ENCODE results near the gene CNTNAP2.

CNTNAP2 gene

GRCh38 chr7:147022056-147022455 is 905.5 kb downstream of the CNTNAP2 start:
- DNase-seq (ENCODE audit: low spot score) = no peak

- no peak for DNase-seq (ENCODE audit: low spot score)
Observed at GRCh38 chr7:147023440-147023839, 906.8 kb downstream of the CNTNAP2 start.

GRCh38 chr7:147029953-147030352 is 913.4 kb downstream of the CNTNAP2 start:
- DNase-seq (ENCODE audit: low spot score) = no peak

- no peak for DNase-seq (ENCODE audit: low spot score)
Observed at GRCh38 chr7:147033641-147034040, 917.0 kb downstream of the CNTNAP2 start.

GRCh38 chr7:147041438-147041837 is 924.8 kb downstream of the CNTNAP2 start:
- DNase-seq (ENCODE audit: low spot score) = no peak

GRCh38 chr7:147044941-147045340 is 928.3 kb downstream of the CNTNAP2 start:
- no peak for DNase-seq (ENCODE audit: low spot score)

GRCh38 chr7:147047696-147048095 is 931.1 kb downstream of the CNTNAP2 start:
- no peak for DNase-seq (ENCODE audit: low spot score)

GRCh38 chr7:147048864-147049263 is 932.3 kb downstream of the CNTNAP2 start:
- no peak for DNase-seq (ENCODE audit: low spot score)

GRCh38 chr7:147052818-147053217 is 936.2 kb downstream of the CNTNAP2 start:
- no peak for DNase-seq (ENCODE audit: low spot score)

- DNase-seq (ENCODE audit: low spot score) = no peak
Observed at GRCh38 chr7:147053746-147054145, 937.1 kb downstream of the CNTNAP2 start.

GRCh38 chr7:147060070-147060469 is 943.5 kb downstream of the CNTNAP2 start:
- no peak for DNase-seq (ENCODE audit: low spot score)

- DNase-seq (ENCODE audit: low spot score) = no peak
Observed at GRCh38 chr7:147062897-147063296, 946.3 kb downstream of the CNTNAP2 start.

- no peak for DNase-seq (ENCODE audit: low spot score)
Observed at GRCh38 chr7:147068842-147069241, 952.2 kb downstream of the CNTNAP2 start.

GRCh38 chr7:147069771-147070170 is 953.2 kb downstream of the CNTNAP2 start:
- DNase-seq (ENCODE audit: low spot score) = no peak

- no peak for DNase-seq (ENCODE audit: low spot score)
Observed at GRCh38 chr7:147070886-147071285, 954.3 kb downstream of the CNTNAP2 start.

GRCh38 chr7:147071536-147071935 is 954.9 kb downstream of the CNTNAP2 start:
- no peak for DNase-seq (ENCODE audit: low spot score)

GRCh38 chr7:147078312-147078711 is 961.7 kb downstream of the CNTNAP2 start:
- DNase-seq (ENCODE audit: low spot score) = no peak

- DNase-seq (ENCODE audit: low spot score) = peak; percentile 26
Observed at GRCh38 chr7:147079083-147079482, 962.5 kb downstream of the CNTNAP2 start.

GRCh38 chr7:147079921-147080420 is 963.4 kb downstream of the CNTNAP2 start:
- DNase-seq (ENCODE audit: low spot score) = peak; percentile 22

GRCh38 chr7:147081117-147081516 is 964.5 kb downstream of the CNTNAP2 start:
- no peak for DNase-seq (ENCODE audit: low spot score)

GRCh38 chr7:147089051-147089461 is 972.5 kb downstream of the CNTNAP2 start:
- DNase-seq (ENCODE audit: low spot score) = no peak

GRCh38 chr7:147089608-147090007 is 973.0 kb downstream of the CNTNAP2 start:
- DNase-seq (ENCODE audit: low spot score) = no peak

GRCh38 chr7:147096629-147097028 is 980.0 kb downstream of the CNTNAP2 start:
- DNase-seq (ENCODE audit: low spot score) = no peak

GRCh38 chr7:147103224-147103623 is 986.6 kb downstream of the CNTNAP2 start:
- no peak for DNase-seq (ENCODE audit: low spot score)

GRCh38 chr7:147106746-147107145 is 990.1 kb downstream of the CNTNAP2 start:
- DNase-seq (ENCODE audit: low spot score) = no peak
